Measurements from ENCODE around the gene SMARCAL1.

- TF ChIP-seq EZH2phosphoT487 (IDR thresholded peaks at IDR 0.05; ENCODE audit: low read depth, severe bottlenecking, unreplicated experiment) (no peak), EZH2 (IDR thresholded peaks at IDR 0.05; ENCODE audit: borderline replicate concordance) (no peak), CTCF (IDR thresholded peaks at IDR 0.05; ENCODE audit: poor library complexity) (no peak)
These were observed 67.9 kb downstream of the SMARCAL1 start for GRCh38 chr2:216480221-216480620.

All from hepatocyte (in vitro differentiated cells).